MM.1S (cell line): ENCODE data around the gene SLC2A1.

ENCODE experiments used
- EZH2 ChIP-seq: fragments of 300-600 bp; sonication (generic); optimal IDR thresholded peaks from 2 replicates; pipeline ENCODE3; 2017; ENCODE audit warnings: low read depth, mild to moderate bottlenecking, antibody characterized with exemption, low read length, mixed read lengths
- TF ChIP-seq, protein P1 (sequence below): fragments of 300-600 bp; sonication (generic); IDR thresholded peaks from 2 replicates; pipeline ENCODE4 v1.5.1; 2016; ENCODE audit warnings: antibody characterized with exemption, low read length, mixed read lengths

- TF ChIP-seq, protein P1, sequence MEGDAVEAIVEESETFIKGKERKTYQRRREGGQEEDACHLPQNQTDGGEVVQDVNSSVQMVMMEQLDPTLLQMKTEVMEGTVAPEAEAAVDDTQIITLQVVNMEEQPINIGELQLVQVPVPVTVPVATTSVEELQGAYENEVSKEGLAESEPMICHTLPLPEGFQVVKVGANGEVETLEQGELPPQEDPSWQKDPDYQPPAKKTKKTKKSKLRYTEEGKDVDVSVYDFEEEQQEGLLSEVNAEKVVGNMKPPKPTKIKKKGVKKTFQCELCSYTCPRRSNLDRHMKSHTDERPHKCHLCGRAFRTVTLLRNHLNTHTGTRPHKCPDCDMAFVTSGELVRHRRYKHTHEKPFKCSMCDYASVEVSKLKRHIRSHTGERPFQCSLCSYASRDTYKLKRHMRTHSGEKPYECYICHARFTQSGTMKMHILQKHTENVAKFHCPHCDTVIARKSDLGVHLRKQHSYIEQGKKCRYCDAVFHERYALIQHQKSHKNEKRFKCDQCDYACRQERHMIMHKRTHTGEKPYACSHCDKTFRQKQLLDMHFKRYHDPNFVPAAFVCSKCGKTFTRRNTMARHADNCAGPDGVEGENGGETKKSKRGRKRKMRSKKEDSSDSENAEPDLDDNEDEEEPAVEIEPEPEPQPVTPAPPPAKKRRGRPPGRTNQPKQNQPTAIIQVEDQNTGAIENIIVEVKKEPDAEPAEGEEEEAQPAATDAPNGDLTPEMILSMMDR, result no peak
- TF ChIP-seq EZH2, result no peak
Measured at GRCh38 chr1:42978317-42979035, 19.8 kb upstream of the SLC2A1 start.
